NB4 (cell line): ENCODE measurements around the gene SCGB1D4.

Source experiments
- DNase-seq: peaks from one replicate; pipeline ENCODE4 v3.0.0; 2010; ENCODE audit warnings: low read depth
- H3K4me3 ChIP-seq: one replicate; pipeline ENCODE4 v1.5.1; 2011; ENCODE audit warnings: mild to moderate bottlenecking, low read depth, low read length, moderate library complexity
- MYC ChIP-seq: IDR thresholded peaks from 2 replicates; pipeline ENCODE4 v1.6.1; 2011; ENCODE audit warnings: low read depth, low read length
- POLR2A ChIP-seq: IDR thresholded peaks from 2 replicates; pipeline ENCODE4 v1.6.1; 2011; ENCODE audit warnings: mild to moderate bottlenecking; ENCODE audit not compliant: insufficient read length; ENCODE audit errors: extremely low read depth
- TF ChIP-seq, protein P1 (sequence below): IDR thresholded peaks from one replicate; pipeline ENCODE4 v1.5.1; 2012; ENCODE audit warnings: low read depth, low read length
- TF ChIP-seq, protein P2 (sequence below): IDR thresholded peaks from 2 replicates; pipeline ENCODE4 v1.6.1; 2011; ENCODE audit warnings: low read depth, low read length

SCGB1D4 gene

DNA sequence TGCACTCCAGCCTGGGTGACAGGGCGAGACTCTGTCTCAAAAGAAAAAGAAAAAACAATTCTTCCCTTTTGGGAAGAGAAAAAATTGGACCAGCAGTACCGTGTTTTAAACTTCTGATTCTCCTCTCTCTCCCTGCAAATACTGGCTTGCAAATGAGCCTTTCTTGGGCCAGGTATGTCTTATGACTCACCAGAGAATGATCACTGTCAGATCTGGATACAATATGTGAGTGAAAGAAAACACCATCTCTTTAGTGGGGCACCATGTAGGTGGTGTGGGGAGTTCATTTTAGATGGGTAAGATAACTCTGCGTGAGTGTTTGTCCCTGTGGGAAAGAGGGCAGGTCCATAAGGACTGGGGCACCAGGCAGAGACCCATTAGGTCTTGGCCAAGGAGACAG is 31.3 kb downstream of the SCGB1D4 start:
- TF ChIP-seq POLR2A: no peak
- no peak for TF ChIP-seq MYC
- TF ChIP-seq, protein P1, sequence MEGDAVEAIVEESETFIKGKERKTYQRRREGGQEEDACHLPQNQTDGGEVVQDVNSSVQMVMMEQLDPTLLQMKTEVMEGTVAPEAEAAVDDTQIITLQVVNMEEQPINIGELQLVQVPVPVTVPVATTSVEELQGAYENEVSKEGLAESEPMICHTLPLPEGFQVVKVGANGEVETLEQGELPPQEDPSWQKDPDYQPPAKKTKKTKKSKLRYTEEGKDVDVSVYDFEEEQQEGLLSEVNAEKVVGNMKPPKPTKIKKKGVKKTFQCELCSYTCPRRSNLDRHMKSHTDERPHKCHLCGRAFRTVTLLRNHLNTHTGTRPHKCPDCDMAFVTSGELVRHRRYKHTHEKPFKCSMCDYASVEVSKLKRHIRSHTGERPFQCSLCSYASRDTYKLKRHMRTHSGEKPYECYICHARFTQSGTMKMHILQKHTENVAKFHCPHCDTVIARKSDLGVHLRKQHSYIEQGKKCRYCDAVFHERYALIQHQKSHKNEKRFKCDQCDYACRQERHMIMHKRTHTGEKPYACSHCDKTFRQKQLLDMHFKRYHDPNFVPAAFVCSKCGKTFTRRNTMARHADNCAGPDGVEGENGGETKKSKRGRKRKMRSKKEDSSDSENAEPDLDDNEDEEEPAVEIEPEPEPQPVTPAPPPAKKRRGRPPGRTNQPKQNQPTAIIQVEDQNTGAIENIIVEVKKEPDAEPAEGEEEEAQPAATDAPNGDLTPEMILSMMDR: no peak
- TF ChIP-seq, protein P2, sequence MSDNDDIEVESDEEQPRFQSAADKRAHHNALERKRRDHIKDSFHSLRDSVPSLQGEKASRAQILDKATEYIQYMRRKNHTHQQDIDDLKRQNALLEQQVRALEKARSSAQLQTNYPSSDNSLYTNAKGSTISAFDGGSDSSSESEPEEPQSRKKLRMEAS: no peak
- no peak for DNase-seq
- no peak overlapping the region for H3K4me3 ChIP-seq

DNA sequence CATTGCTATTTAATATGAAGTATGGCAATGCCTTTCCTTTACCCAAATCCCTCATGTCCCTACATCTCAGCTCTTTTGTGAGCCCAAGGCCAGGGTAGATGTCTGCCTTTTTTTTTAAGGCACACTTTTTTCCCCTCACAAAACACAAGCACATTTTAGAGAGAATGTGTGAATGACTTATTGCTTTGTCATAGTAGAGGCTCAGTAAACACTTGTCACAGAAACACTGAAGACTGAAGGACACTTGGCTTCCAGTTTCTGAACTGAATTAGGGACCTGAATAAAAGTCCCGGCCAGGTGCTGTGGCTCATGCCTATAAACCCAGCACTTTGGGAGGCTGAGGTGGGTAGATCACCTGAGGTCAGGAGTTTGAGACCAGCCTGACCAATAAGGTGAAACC is 31.8 kb downstream of the SCGB1D4 start:
- TF ChIP-seq MYC: no peak
- TF ChIP-seq, protein P2: no peak
- TF ChIP-seq POLR2A: no peak
- TF ChIP-seq, protein P1: no peak
- DNase-seq: no peak
- H3K4me3 ChIP-seq: no peak overlapping the region

DNA sequence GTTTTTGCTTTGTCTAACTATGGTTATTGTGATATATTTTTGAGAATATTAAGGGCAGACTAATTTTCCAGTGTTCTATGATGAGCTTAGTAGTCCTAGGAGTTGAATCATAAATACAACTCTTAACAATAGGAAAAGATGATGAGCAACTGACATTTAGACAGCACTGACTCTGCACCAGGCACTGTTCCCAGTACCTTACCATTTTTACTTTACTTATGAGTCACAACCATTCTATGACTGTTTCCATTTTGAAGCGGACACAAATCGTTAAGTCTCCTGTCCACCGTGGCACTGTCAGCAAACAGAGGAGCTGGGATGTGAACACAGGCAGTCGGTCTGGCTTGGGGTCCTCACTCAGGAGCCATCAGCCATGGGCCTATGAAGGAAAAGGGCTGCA is 32.3 kb downstream of the SCGB1D4 start:
- no peak overlapping the region for H3K4me3 ChIP-seq
- TF ChIP-seq, protein P1: no peak
- TF ChIP-seq POLR2A (no peak), MYC (no peak)
- TF ChIP-seq, protein P2: no peak
- DNase-seq: no peak

DNA sequence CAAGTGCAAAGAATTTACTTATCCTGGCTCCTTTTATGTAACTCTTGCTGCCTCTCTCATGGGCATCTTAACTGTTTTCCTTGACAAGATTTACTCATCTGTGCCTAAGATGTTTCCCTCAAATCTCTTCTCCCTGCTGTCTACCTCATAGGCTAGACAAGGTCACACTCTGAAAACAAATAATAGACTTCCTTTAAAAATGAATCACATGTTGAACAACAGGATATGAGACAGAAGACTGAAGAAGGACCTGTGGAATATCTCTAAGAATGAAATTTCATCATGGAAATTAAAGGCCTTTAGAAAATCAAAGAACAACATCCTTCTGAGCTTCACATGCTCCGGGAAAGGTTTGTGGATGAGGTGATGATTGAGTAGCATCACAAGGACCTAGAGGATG is 34.9 kb downstream of the SCGB1D4 start:
- TF ChIP-seq, protein P2: no peak
- no peak for TF ChIP-seq MYC
- TF ChIP-seq, protein P1: no peak
- TF ChIP-seq POLR2A: no peak
- DNase-seq: no peak
- no peak overlapping the region for H3K4me3 ChIP-seq

DNA sequence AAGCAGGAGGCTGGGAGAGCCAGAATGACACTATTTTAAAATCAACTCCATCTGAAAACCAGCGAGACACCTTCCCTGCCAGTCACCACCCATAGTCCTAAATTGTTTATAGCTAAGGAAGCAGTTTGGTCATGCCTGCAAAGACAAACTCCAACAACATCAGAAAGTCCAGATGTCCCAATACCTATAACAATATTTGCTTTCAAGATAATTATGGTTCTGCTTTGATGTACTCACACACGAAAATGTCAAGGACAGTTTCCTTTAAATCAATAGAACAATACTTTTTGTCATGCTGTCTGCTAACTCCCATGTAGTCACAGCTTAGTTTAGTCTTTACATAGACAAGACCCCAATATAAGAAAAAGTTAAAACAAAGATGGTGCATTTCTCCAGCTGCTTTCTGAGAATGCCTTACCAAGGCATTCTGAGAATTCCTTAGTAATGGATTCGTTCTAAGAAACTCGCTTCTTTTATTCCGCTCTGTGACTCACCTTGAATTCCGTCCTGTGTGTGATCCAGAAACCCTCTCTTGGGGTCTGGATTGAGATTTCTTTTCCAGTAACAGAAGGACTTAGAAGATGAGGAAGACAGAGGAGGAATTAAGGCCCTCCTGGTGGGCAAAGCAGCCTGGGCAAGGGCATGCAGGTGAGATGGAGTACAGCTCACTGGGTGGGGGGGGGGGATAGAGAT is 38.5 kb downstream of the SCGB1D4 start:
- TF ChIP-seq, protein P1: no peak
- TF ChIP-seq, protein P2: no peak
- TF ChIP-seq POLR2A (no peak), MYC (no peak)
- DNase-seq: no peak
- H3K4me3 ChIP-seq: no peak overlapping the region
